ENCODE results near the gene DZANK1.
"Not testable (repeated sequence)": the region's sequence is repeated elsewhere in the genome, so short reads cannot be mapped to it uniquely, and the experiment has no call there.

The DZANK1 gene

GRCh38 chr20:18372296-18372695 lies 94.5 kb downstream of the DZANK1 start:
- no peak for FAIRE-seq

DNA sequence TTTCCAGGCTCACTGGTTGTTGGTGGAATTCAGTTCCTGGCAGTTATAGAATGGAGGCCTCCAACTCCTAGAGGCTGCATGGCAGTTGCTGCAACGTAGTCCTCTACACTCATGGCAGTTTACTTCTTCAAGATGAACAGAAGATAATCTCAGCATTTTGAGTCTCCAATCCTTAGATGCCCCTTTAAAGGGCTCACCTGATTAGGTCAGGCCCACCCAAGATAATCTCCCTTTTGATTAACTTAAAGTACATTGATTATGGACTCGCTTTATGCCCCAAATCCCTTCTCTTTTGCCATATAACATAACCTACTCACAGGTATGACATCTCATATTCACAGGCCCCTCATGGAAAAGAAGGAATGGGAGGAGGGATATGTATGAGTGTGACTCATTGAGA lies 102.1 kb downstream of the DZANK1 start:
- no peak for FAIRE-seq

GRCh38 chr20:18363708-18364107 lies 103.1 kb downstream of the DZANK1 start:
- no peak for FAIRE-seq

GRCh38 chr20:18362916-18363315 lies 103.9 kb downstream of the DZANK1 start:
- FAIRE-seq: no peak

DNA sequence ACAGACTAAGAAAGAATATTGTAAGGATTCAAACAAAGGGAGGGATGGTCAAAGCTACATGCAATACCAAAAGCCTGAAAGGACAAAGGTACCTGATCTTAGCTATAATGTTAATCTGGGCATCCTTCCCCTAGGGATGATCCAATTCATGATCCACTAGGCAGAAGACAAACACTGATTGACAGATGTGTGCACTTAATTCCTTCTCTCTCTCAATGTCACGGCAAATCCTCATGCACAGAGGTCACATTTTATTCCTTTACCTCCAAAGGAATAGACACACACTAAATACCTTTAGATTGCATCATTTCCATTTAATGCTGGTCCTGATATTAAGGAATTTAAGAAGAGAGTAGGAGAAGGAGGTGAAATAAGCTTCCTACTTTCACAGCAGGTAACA lies 105.2 kb downstream of the DZANK1 start:
- FAIRE-seq: no peak

DNA sequence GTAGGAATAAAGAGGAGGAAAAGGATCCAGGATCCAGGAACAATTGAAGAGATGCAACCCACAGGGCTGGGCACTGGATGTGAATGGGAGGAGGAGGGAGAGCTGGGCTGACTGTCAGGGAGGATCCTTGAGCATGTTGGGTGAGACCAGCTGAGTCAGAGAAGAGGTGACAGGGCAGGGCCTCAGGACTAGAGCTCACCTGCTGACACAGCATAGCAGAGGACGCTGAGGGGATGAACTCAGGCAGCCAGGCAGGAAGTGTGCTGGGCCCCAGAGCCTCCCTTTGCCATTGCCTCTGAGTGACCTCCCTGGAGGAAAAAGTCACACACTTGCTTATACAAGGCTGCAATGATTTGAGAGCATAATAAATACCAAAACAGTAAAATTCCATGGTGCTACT lies 106.2 kb downstream of the DZANK1 start:
- no peak for FAIRE-seq

DNA sequence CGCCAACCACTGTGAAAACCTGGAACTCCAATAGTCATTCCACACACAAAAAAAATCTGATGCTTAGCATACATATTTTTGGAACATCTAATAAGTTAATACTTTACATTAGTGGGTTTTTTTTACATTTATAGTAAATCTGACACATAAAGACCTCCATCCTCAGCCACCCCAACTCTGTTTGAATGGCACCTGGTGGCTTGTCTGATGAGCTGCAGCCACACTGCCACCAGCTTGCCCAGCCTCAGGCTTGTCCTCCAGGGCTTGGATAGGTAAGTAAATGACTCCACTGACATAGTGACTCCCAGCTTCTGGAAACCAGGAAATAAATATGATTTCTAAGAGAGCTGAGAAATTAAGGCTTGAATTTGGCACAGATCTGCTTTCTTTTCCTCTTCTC lies 107.0 kb downstream of the DZANK1 start:
- FAIRE-seq: no peak

DNA sequence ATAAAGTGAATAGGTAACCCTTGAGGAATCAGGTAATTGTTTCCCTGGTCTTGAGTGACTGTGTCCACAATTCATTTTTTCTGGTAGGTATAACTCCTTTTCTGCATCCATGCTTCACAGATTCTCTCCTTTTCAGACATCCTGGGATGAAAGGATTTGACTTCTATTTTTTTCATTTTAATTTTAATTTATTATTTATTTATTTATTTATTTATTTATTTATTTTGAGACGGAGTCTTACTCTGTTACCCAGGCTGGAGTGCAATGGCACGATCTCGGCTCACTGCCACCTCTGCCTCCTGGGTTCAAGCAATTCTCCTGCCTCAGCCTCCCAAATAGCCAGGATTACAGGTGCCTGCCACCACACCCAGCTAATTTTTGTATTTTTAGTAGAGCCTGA lies 117.1 kb downstream of the DZANK1 start:
- FAIRE-seq: not testable (repeated sequence)
